Coronary artery (tissue), 2 donors: Measurements from ENCODE around the gene CASP6.

Experiments
- DNase-seq: peaks from one replicate; pipeline ENCODE4 v3.0.0-alpha.2; 2017; ENCODE audit warnings: low spot score
- H3K27ac ChIP-seq, 2 donors: fragments of 200-600 bp; sonication (generic); one replicate each; pipeline ENCODE4 v1.5.1; 2016 to 2019
- H3K4me3 ChIP-seq: fragments of 200-600 bp; sonication (generic); 2 replicates; pipeline ENCODE4 v1.5.1; 2016; ENCODE audit warnings: mild to moderate bottlenecking, moderate library complexity
- CTCF ChIP-seq: fragments of 200-600 bp; sonication (generic); IDR thresholded peaks from one replicate; pipeline ENCODE4 v1.5.1; 2019; ENCODE audit warnings: antibody characterized with exemption

Gene CASP6

GRCh38 chr4:109702950-109703663 is at the start of gene CASP6:
Gene CASP6 (minus strand): TSS chr4:109703445. CDS start chr4:109703395, 50 bp downstream.
- peak; percentile 91 for DNase-seq
- peak within 1 kb of the TSS; percentile 55 to 92 for H3K27ac ChIP-seq
- peak within 1 kb of the TSS; percentile 90 for H3K4me3 ChIP-seq
- peak; percentile 50 for TF ChIP-seq CTCF

- TF ChIP-seq CTCF: no peak
- no peak for DNase-seq
- Histone ChIP-seq H3K4me3 (no peak overlapping the region), H3K27ac (no peak overlapping the region)
Measured at GRCh38 chr4:109752525-109752924, 49.3 kb upstream of the CASP6 start.

GRCh38 chr4:109751852-109752251 is 48.6 kb upstream of the CASP6 start:
- no peak overlapping the region for H3K27ac ChIP-seq
- DNase-seq: no peak
- no peak for TF ChIP-seq CTCF
- H3K4me3 ChIP-seq: no peak overlapping the region

GRCh38 chr4:109750652-109751244 is 47.5 kb upstream of the CASP6 start:
- no peak for DNase-seq

GRCh38 chr4:109749388-109750082 is 46.3 kb upstream of the CASP6 start:
- no peak for DNase-seq
- Histone ChIP-seq H3K27ac (no peak overlapping the region), H3K4me3 (no peak overlapping the region)
- TF ChIP-seq CTCF: no peak

More at GRCh38 chr4:109750652-109751244, 47.5 kb upstream of the CASP6 start:
- Histone ChIP-seq H3K27ac (no peak overlapping the region), H3K4me3 (no peak overlapping the region)
- TF ChIP-seq CTCF: no peak

- TF ChIP-seq CTCF: no peak
- DNase-seq: no peak
- no peak overlapping the region for H3K4me3 ChIP-seq
- H3K27ac ChIP-seq: no peak overlapping the region
Measured at GRCh38 chr4:109748114-109748513, 44.9 kb upstream of the CASP6 start.
